GM23338 (cell line): Measurements from ENCODE around the gene TMTC2. TPM values are rescaled to one million over a fixed set of nuclear protein-coding genes. Genes with fewer than 3 reads are reported as not detected.

Source experiments
- ATAC-seq: fragments of 200-7000 bp; cut with Tn5 transposase; 3 replicates; pipeline ENCODE4 v1.9.1; 2020
- DNase-seq: peaks from one replicate; pipeline ENCODE4 v3.0.0-alpha.2; 2015; ENCODE audit warnings: low spot score
- H2AFZ ChIP-seq: fragments of 200-600 bp; sonication (generic); 2 replicates; pipeline ENCODE4 v1.8.0; 2016; ENCODE audit warnings: antibody characterized with exemption, mild to moderate bottlenecking, moderate library complexity
- H3F3A ChIP-seq: fragments of 200-600 bp; sonication (generic); replicated peaks from 2 replicates; pipeline ENCODE4 v1.8.0; 2017; ENCODE audit warnings: antibody characterized with exemption, mixed run types, low read depth
- H3K27ac ChIP-seq: fragments of 200-600 bp; sonication (generic); 2 replicates; pipeline ENCODE4 v1.6.1; 2016; ENCODE audit warnings: low read depth
- H3K27me3 ChIP-seq: fragments of 200-600 bp; sonication (generic); 2 replicates; pipeline ENCODE4 v1.8.0; 2016; ENCODE audit warnings: mild to moderate bottlenecking, mixed run types, moderate library complexity; ENCODE audit not compliant: insufficient read depth
- H3K36me3 ChIP-seq: fragments of 200-600 bp; sonication (generic); 2 replicates; pipeline ENCODE4 v1.8.0; 2016; ENCODE audit warnings: mild to moderate bottlenecking; ENCODE audit not compliant: insufficient read depth
- H3K4me1 ChIP-seq: fragments of 200-600 bp; sonication (generic); 2 replicates; pipeline ENCODE4 v1.8.0; 2016; ENCODE audit warnings: mild to moderate bottlenecking, moderate library complexity; ENCODE audit not compliant: insufficient read depth
- H3K4me2 ChIP-seq: fragments of 200-600 bp; sonication (generic); 2 replicates; pipeline ENCODE4 v1.7.1; 2017; ENCODE audit warnings: mixed run types
- H3K4me3 ChIP-seq: fragments of 200-600 bp; sonication (generic); 2 replicates; pipeline ENCODE4 v1.6.1; 2016; ENCODE audit warnings: mixed run types
- H3K79me2 ChIP-seq: fragments of 200-600 bp; sonication (generic); replicated peaks from 2 replicates; pipeline ENCODE4 v1.8.0; 2017; ENCODE audit warnings: mild to moderate bottlenecking; ENCODE audit not compliant: insufficient read depth
- H3K9me2 ChIP-seq: fragments of 200-600 bp; sonication (generic); 2 replicates; pipeline ENCODE4 v1.8.0; 2017; ENCODE audit not compliant: insufficient read depth
- H4K20me1 ChIP-seq: fragments of 200-600 bp; sonication (generic); replicated peaks from 2 replicates; pipeline ENCODE4 v1.8.0; 2017; ENCODE audit warnings: mild to moderate bottlenecking; ENCODE audit not compliant: insufficient read depth
- H3K27ac Mint-ChIP-seq: 2 replicates; pipeline ENCODE4 v1.8.0; 2020; ENCODE audit warnings: inconsistent platforms, mild to moderate bottlenecking, moderate library complexity, mixed read lengths
- H3K27me3 Mint-ChIP-seq: 3 replicates; pipeline ENCODE4 v1.8.0; 2022; ENCODE audit warnings: low read depth, mild to moderate bottlenecking, moderate library complexity, mixed read lengths, inconsistent platforms; ENCODE audit not compliant: insufficient read depth, poor library complexity
- H3K36me3 Mint-ChIP-seq: 3 replicates; pipeline ENCODE4 v1.8.0; 2021; ENCODE audit warnings: low read depth, mild to moderate bottlenecking, inconsistent platforms, moderate library complexity, mixed read lengths
- H3K4me1 Mint-ChIP-seq: 3 replicates; pipeline ENCODE4 v1.8.0; 2020; ENCODE audit warnings: mild to moderate bottlenecking, inconsistent platforms, mixed read lengths
- H3K4me3 Mint-ChIP-seq: 3 replicates; pipeline ENCODE4 v1.8.0; 2021; ENCODE audit warnings: moderate library complexity, mild to moderate bottlenecking, inconsistent platforms, mixed read lengths
- H3K9me3 Mint-ChIP-seq: 3 replicates; pipeline ENCODE4 v1.8.0; 2020; ENCODE audit warnings: moderate library complexity, mild to moderate bottlenecking, inconsistent platforms, mixed read lengths
- CREB1 ChIP-seq: fragments of 250-450 bp; sonication (Bioruptor Pico); IDR thresholded peaks from 2 replicates; pipeline ENCODE4 v1.5.0; 2020; ENCODE audit warnings: low read depth, mild to moderate bottlenecking, moderate library complexity
- CTCF ChIP-seq, 2 experiments: fragments of 200-600 bp in 1 of 2; sonication (generic) in 1 of 2; conservative IDR thresholded peaks; 2 replicates each; pipeline versions ENCODE4 v1.5.1 to v1.6.1; 2016 to 2017; ENCODE audit warnings: antibody characterized with exemption in 2 of 2, low read depth in 2 of 2, mild to moderate bottlenecking in 2 of 2, moderate library complexity in 1 of 2
- EZH2 ChIP-seq: fragments of 200-600 bp; sonication (generic); IDR thresholded peaks from one replicate; pipeline ENCODE4 v1.8.0; 2017; ENCODE audit warnings: antibody characterized with exemption, mild to moderate bottlenecking, low read depth; ENCODE audit not compliant: unreplicated experiment
- EZH2phosphoT487 ChIP-seq: fragments of 200-600 bp; sonication (generic); IDR thresholded peaks from one replicate; pipeline ENCODE4 v1.8.1; 2018; ENCODE audit warnings: antibody characterized with exemption; ENCODE audit not compliant: unreplicated experiment
- JUNB ChIP-seq: IDR thresholded peaks from one replicate; pipeline ENCODE4 v1.6.1; 2016; ENCODE audit warnings: antibody characterized with exemption; ENCODE audit not compliant: unreplicated experiment
- NANOG ChIP-seq: IDR thresholded peaks from 2 replicates; pipeline ENCODE4 v1.6.1; 2016; ENCODE audit warnings: antibody characterized with exemption, borderline replicate concordance
- POLR2AphosphoS5 ChIP-seq: IDR thresholded peaks from 2 replicates; pipeline ENCODE4 v1.6.1; 2016; ENCODE audit warnings: antibody characterized with exemption, low read depth
- REST ChIP-seq: IDR thresholded peaks from one replicate; pipeline ENCODE4 v1.6.1; 2018; ENCODE audit warnings: antibody characterized with exemption; ENCODE audit not compliant: unreplicated experiment
- STAT1 ChIP-seq: IDR thresholded peaks from one replicate; pipeline ENCODE4 v1.6.1; 2016; ENCODE audit warnings: antibody characterized with exemption; ENCODE audit not compliant: unreplicated experiment
- ZNF114 ChIP-seq: fragments of 250-450 bp; sonication (Bioruptor Pico); IDR thresholded peaks from 2 replicates; pipeline ENCODE4 v1.5.0; 2020; ENCODE audit warnings: mild to moderate bottlenecking, moderate library complexity
- ZNF331 ChIP-seq: fragments of 250-450 bp; sonication (Bioruptor Pico); IDR thresholded peaks from 2 replicates; pipeline ENCODE4 v1.5.0; 2020; ENCODE audit warnings: low read depth, mild to moderate bottlenecking, moderate library complexity
- ZNF462 ChIP-seq: fragments of 250-450 bp; sonication (Bioruptor Pico); IDR thresholded peaks from 2 replicates; pipeline ENCODE4 v1.5.0; 2020; ENCODE audit warnings: mild to moderate bottlenecking, moderate library complexity
- polyA plus RNA-seq: library from polyadenylated mRNA; unstranded; fragments of >200 nt; fragmentation: Nextera tagmentation; extraction: Ambion mirVana; gene quantifications from 2 replicates; pipeline ENCODE4 v1.2.1, GENCODE V29; 2016
- total RNA-seq: library from RNA; depleted of rRNA; stranded (reverse); fragments of >200 nt; shearing (Covaris generic); gene quantifications from 2 replicates; pipeline ENCODE4 v1.2.3, GENCODE V29; 2014
- TF ChIP-seq, protein P1 (sequence below): IDR thresholded peaks from 2 replicates; pipeline ENCODE4 v1.6.1; 2016; ENCODE audit warnings: antibody characterized with exemption

The TMTC2 gene
- total and polyA plus RNA-seq, 2 experiments from 2014 or later = 0.57 to 6.5 TPM

GRCh38 chr12:82994117-82994516 lies 307.4 kb downstream of the TMTC2 start:
- Mint-ChIP-seq H3K4me3 (no peak overlapping the region), H3K36me3 (peaks cover under 1% of the 10 kb centered on the region), H3K9me3 (no peaks in the 10 kb centered on the region; the same call in 1 of the 3 replicates), H3K27me3 (no peaks in the 10 kb centered on the region), H3K4me1 (no peaks in the 10 kb centered on the region), H3K27ac (no peak overlapping the region)
- no peak overlapping the region for H2AFZ ChIP-seq
- no peaks in the 10 kb centered on the region for H3K79me2 ChIP-seq
- H3F3A ChIP-seq = no peaks in the 10 kb centered on the region
- H3K27ac ChIP-seq = no peak overlapping the region
- no peak overlapping the region for H3K4me3 ChIP-seq
- no peak overlapping the region for H3K4me2 ChIP-seq
- H4K20me1 ChIP-seq = no peaks in the 10 kb centered on the region
- H3K9me2 ChIP-seq = no peaks in the 10 kb centered on the region
- no peaks in the 10 kb centered on the region for H3K36me3 ChIP-seq
- H3K27me3 ChIP-seq = no peaks in the 10 kb centered on the region
- no peak for DNase-seq
- TF ChIP-seq EZH2phosphoT487 (no peak), ZNF331 (CRISPR knock-in tag) (no peak), NANOG (no peak), CTCF (conservative IDR thresholded peaks at IDR 0.05; ENCODE audit: low read depth in 2 of 2) (no peak), REST (no peak), JUNB (no peak), EZH2 (no peak), POLR2AphosphoS5 (no peak), ZNF462 (CRISPR knock-in tag) (no peak), STAT1 (no peak), CREB1 (CRISPR knock-in tag) (no peak), ZNF114 (CRISPR knock-in tag) (no peak)
- TF ChIP-seq, protein P1, sequence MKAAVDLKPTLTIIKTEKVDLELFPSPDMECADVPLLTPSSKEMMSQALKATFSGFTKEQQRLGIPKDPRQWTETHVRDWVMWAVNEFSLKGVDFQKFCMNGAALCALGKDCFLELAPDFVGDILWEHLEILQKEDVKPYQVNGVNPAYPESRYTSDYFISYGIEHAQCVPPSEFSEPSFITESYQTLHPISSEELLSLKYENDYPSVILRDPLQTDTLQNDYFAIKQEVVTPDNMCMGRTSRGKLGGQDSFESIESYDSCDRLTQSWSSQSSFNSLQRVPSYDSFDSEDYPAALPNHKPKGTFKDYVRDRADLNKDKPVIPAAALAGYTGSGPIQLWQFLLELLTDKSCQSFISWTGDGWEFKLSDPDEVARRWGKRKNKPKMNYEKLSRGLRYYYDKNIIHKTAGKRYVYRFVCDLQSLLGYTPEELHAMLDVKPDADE = no peak
- no peaks in the 10 kb centered on the region for H3K4me1 ChIP-seq
- ATAC-seq = no peak
